ENCODE data around the gene POLR1G.
A peak's percentile ranks its signal among the peaks of the same experiment; 100 is the strongest.

Gene POLR1G

DNA sequence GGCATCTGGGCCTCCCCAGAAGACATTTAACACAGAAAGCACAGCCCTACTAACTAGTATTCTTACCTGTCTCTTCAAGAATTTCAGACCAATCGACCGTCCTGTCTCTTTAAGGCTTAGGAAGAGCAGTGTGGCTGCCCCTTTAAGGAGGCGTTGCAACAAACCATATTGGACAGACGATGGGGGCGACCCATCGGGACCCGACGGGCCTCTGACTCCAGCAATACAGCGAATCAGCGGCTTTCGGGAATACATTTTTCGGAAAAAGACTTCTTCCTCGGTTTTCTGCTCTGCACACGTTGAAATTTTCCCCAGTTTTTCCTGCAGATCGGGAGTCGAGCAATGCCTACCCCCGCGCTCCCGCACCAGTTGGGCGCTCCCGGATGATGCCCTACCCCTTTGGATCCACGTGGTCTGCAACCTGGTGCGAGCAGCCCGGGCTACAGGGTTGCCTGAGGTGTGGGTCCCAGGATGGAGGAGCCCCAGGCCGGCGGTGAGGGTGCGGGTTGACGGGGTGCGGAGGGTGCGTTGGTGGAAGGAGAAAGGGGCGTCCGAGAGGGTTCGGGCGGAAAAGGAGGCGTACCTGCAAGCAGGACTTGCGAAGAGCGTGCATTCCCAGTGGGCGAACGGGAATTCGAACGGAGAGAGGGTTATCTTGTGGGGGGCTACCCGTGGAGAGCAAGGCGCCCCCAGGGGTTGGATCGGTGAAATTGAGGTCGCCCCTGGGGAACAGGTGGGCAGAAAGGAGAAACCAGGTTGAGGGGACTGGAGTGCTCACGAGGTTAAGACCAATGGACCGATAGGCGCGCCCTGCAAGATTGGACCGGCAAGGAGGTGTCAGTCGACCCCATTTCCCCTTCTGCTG lies at the start of gene POLR1G:
Gene POLR1G, plus strand, starts transcription at position 419 of the 865 bp plus-strand sequence. Its CDS starts 53 bp downstream, at position 472.
- DNase-seq (ENCODE audit: low spot score): peak; percentile 95

GRCh38 chr19:45356760-45357444 lies 49.5 kb upstream of the POLR1G start:
- DNase-seq (ENCODE audit: low spot score): no peak

DNA sequence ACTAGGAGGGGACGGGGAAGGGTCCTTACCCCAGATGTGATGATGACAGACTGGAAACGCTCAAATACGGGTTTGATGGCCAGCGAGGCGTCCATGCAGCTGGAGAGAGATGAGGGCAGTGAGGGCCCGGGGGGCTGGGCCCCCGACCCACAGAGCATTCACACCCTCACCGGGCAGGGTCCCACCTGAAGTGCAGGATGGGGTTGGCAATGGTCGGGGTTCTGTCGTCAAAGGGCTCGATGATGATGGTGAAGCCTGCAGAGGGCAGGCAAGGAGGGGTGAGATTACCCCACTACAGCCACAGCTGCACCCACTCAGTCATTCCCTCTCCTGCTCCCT lies 49.0 kb upstream of the POLR1G start:
- no peak for DNase-seq (ENCODE audit: low spot score)

- no peak for DNase-seq (ENCODE audit: low spot score)
Observed at GRCh38 chr19:45358213-45358792, 48.1 kb upstream of the POLR1G start.

DNA sequence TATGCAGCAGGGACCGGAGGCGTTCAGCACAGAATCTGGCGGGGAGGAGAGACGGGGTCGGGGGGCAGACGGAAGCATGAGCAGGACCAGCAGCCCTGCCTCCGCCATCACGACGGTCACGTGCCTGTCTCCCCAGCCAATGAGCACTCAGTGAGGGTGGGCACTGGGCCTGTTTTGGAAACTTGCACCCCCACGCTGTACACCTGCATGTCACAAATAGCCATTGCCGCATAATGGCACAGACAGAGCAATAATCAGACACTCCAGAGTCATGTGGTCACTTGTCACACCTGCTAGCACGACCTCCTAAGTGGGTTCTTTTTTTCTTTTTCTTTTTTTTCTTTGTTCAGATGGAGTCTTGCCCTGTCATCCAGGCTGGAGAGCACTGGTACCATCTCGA lies 44.8 kb upstream of the POLR1G start:
- DNase-seq (ENCODE audit: low spot score): no peak

- DNase-seq (ENCODE audit: low spot score): no peak
Observed at GRCh38 chr19:45362291-45362690, 44.2 kb upstream of the POLR1G start.

- no peak for DNase-seq (ENCODE audit: low spot score)
Observed at GRCh38 chr19:45363861-45364459, 42.5 kb upstream of the POLR1G start.

DNA sequence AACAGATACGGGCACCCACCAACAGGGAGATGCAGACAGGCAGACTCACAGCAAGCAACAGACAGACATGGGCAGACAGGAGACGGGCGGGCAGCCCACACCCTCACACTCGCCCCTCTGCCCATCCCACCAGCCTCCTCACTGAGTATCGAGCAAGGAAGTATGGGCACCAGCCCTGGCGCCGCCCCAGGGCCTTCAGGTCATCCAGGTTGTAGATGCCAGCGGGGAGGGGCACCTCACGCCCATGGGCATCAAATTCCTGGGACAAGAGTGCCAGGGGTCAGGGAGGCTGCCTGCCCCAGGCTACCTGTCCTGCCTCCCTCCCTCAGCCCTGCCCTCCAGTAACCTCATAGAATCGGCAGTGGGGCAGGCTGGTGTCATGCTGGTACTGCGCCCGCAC lies 41.7 kb upstream of the POLR1G start:
- no peak for DNase-seq (ENCODE audit: low spot score)

GRCh38 chr19:45368127-45368526 lies 38.3 kb upstream of the POLR1G start:
- DNase-seq (ENCODE audit: low spot score): no peak

DNA sequence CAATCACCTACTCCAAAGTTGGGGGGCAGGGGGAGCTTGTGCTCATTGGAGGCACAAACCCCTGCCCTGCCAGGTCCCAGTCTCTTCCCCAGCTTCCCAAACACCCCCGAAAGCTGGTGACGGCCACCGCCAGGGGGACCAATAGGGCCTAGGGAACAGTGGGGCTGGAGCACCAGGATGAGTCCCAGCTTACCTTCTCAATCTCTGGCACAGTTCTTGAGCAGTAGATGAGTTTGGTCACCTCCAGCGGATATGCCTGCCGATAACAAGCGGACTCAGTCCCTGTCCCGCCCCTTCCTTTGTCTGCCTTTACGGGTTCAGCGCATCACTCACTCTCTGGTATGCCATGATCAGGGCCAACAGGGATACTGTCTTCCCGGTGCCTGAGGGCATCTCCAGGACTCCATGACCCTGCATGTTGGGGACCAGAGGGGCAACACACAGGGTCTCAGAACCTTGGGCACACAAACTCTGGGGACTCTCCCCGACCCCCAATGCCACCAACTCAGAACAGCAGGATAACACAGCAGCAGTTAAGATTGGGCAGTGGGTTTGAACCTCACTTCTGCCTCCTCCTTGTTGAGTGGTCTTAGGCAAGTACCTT lies 37.6 kb upstream of the POLR1G start:
- no peak for DNase-seq (ENCODE audit: low spot score)

DNA sequence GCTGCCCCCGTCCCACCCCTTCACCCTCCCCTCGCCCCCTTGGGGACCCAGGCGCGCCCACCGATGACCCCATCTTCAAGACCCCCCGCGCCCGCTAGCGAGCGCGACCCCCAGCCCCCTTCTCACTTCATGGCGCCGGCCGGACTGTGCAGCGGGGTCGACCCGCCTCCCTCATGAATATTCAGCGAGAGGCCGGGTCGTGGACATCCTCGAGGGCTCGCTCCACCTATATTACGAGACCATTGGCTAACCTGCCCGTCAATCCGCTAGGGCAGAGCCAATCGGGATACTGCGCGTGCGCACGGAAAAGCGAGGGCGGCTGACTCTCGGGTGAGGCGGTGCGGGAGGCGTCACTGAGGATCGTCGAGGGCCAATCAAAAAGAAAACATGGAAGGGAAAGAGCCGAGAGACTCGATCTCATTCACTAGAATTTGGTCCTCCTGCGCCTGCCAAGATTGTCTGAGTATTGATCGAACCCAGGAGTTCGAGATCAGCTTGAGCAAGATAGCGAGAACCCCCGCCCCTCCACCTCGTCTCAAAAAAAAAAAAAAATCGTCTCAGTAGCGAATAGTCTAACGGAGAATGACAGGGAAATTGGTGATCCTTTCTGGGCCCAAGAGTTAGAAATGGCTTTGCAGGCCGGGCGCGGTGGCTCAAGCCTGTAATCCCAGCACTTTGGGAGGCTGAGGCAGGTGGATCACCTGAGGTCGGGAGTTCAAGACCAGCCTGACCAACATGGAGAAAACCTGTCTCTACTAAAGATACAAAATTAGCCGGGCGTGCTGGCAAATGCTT lies 35.8 kb upstream of the POLR1G start, which contains the start of gene ERCC2:
Gene ERCC2, minus strand, starts transcription at position 164 of the 795 bp plus-strand sequence. Its CDS starts 33 bp downstream, at position 131.
- peak; percentile 100 for DNase-seq (ENCODE audit: low spot score)

- peak; percentile 63 for DNase-seq (ENCODE audit: low spot score)
Observed at GRCh38 chr19:45376045-45376724, 30.3 kb upstream of the POLR1G start.

GRCh38 chr19:45380107-45380506 lies 26.3 kb upstream of the POLR1G start:
- DNase-seq (ENCODE audit: low spot score): no peak

GRCh38 chr19:45382426-45382825 lies 24.0 kb upstream of the POLR1G start:
- no peak for DNase-seq (ENCODE audit: low spot score)

DNA sequence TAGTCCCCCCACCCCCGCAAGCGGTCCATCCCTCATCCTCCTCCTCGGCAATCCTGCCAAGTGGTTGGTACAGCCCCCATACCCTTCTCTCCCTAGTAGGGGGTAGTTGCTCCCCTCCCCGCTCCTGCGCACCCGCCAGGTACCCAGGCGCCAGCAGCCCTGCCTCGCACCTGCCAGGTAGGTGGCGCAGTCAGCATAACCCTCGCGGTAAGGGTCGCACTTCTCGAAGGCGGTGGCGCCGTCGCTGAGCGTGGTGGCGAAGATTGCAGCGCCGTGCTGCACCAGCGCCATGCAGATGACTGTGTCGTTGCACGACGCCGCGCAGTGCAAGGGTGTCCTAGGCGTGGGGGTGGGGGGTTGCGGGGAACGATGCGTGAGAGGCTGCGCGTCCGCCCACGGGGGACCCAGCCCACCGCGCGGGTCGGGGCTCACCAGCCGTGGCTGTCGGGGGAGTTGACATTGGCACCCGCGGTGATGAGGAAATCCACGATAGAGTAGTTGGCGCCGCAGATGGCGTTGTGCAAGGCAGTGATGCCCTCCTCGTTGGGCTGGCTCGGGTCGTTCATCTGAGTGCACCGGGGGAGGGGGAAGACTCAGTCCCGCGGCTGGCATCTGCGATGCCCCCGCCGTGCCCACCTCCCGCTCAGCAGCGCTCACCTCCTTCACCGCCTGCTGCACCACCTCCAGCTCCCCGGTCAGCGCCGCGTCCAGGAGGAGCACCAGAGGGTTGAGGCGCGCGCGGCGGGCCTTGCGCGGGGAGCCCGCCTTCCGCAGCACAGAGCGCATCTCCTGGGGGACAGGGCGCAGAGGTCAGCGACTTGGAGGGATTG lies 20.8 kb upstream of the POLR1G start:
- no peak for DNase-seq (ENCODE audit: low spot score)

- DNase-seq (ENCODE audit: low spot score): peak; percentile 57
Observed at GRCh38 chr19:45391346-45391745, 15.1 kb upstream of the POLR1G start.

GRCh38 chr19:45391871-45392665 lies 14.4 kb upstream of the POLR1G start:
- DNase-seq (ENCODE audit: low spot score): no peak

GRCh38 chr19:45395821-45396617 lies 10.4 kb upstream of the POLR1G start:
- DNase-seq (ENCODE audit: low spot score): no peak

All from HuH-7.5 (cell line).